K562 (cell line): ENCODE measurements around the gene IKZF3.

Experiments used
- FOXA1 ChIP-seq: fragments of 450-650 bp; IDR thresholded peaks from 2 replicates; pipeline ENCODE4 v1.6.1; 2016; ENCODE audit warnings: mild to moderate bottlenecking, borderline replicate concordance
- HDGF ChIP-seq: fragments of 450-650 bp; IDR thresholded peaks from 2 replicates; pipeline ENCODE4 v1.6.1; 2016
- POLR2B ChIP-seq: fragments of 450-650 bp; IDR thresholded peaks from 2 replicates; pipeline ENCODE4 v1.6.1; 2018; ENCODE audit warnings: low read depth; ENCODE audit not compliant: partially characterized antibody
- SIN3A ChIP-seq, 2 experiments: fragments of 150-350 bp in 1 of 2; IDR thresholded peaks; 2 replicates each; pipeline ENCODE4 v1.6.1; 2011 to 2016; ENCODE audit warnings: borderline replicate concordance in 2 of 2, low read depth in 2 of 2, low read length in 2 of 2, mild to moderate bottlenecking in 2 of 2, moderate library complexity in 2 of 2; ENCODE audit not compliant: control insufficient read depth in 1 of 2
- SMARCB1 ChIP-seq: IDR thresholded peaks from 2 replicates; pipeline ENCODE4 v1.6.1; 2011; ENCODE audit warnings: improper control_type of control experiment, low read depth; ENCODE audit not compliant: insufficient read length
- TBP ChIP-seq: optimal IDR thresholded peaks from 2 replicates; pipeline ENCODE3; 2011; ENCODE audit warnings: low read depth, low read length, improper control_type of control experiment
- ZNF644 ChIP-seq: fragments of 200-800 bp; sonication (Bioruptor generic); IDR thresholded peaks from 2 replicates; pipeline ENCODE4 v1.6.1; 2016; ENCODE audit warnings: low read depth, missing genetic modification characterization, missing compliant biosample characterization

GRCh38 chr17:39730095-39730921 is 133.8 kb downstream of the IKZF3 start, which contains the start of gene MIEN1:
- TF ChIP-seq TBP (peak; percentile 50), POLR2B (peak; percentile 70), HDGF (no peak), FOXA1 (no peak), ZNF644 (tag) (no peak), SMARCB1 (no peak), SIN3A (IDR thresholded peaks at IDR 0.05; ENCODE audit: borderline replicate concordance in 2 of 2, control insufficient read depth in 1 of 2, low read depth in 2 of 2, low read length in 2 of 2) (peak; percentile 61 to 80; a peak in 2 of 4 replicates)
